UCSD-AML1 (cell line): ENCODE measurements around the gene PLCL2.
A peak's percentile ranks its signal among the peaks of the same experiment; 100 is the strongest.

Source experiments
- DNase-seq: peaks from one replicate; lab custom pipeline; 2025; ENCODE audit not compliant: unreplicated experiment; lab: John Stamatoyannopoulos, UW

PLCL2 gene

DNA sequence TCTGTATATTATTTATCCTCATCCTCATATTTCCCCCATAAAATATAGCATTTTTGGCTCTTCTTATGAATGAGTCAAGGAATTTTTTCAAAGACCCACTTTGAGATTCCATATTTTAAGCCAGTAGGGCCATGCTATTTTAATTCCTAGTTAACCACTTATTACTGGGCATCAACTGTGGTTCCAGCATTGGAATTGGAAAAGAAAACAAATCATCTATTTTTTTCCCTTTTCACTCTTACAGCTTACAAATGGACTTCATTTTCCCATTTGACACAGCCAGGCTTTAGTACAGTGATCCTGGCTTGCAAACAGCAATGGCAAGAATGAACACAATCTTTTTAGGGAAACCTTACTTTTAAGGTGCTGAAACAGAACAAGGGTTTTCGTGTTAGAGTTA is 19.4 kb upstream of the PLCL2 start:
- DNase-seq: no peak

DNA sequence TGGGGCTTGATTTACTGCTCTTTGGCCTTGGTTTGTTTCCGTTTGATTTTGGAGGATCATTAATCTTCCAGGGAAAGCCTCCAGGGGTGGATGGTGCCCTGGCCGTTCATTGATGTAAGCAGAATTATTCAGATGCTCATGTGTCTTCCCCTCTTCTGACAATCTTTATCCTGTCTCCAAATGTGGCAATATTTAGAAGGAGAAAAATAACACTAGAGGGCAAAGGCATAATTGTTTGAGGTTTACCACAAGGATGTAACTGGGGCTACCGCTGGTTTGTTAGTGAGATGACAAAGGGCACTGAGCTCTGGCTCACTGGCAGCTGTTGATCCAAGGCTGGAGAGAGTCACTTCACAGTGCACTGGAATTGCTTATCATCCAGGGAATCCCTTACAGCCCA is 18.2 kb upstream of the PLCL2 start:
- DNase-seq: no peak

GRCh38 chr3:16868513-16868912 is 16.2 kb upstream of the PLCL2 start:
- DNase-seq: no peak

GRCh38 chr3:16869261-16870005 is 15.3 kb upstream of the PLCL2 start:
- no peak for DNase-seq

GRCh38 chr3:16871915-16872842 is 12.6 kb upstream of the PLCL2 start:
- no peak for DNase-seq

- DNase-seq: no peak
Measured at GRCh38 chr3:16873872-16874271, 10.9 kb upstream of the PLCL2 start.

DNA sequence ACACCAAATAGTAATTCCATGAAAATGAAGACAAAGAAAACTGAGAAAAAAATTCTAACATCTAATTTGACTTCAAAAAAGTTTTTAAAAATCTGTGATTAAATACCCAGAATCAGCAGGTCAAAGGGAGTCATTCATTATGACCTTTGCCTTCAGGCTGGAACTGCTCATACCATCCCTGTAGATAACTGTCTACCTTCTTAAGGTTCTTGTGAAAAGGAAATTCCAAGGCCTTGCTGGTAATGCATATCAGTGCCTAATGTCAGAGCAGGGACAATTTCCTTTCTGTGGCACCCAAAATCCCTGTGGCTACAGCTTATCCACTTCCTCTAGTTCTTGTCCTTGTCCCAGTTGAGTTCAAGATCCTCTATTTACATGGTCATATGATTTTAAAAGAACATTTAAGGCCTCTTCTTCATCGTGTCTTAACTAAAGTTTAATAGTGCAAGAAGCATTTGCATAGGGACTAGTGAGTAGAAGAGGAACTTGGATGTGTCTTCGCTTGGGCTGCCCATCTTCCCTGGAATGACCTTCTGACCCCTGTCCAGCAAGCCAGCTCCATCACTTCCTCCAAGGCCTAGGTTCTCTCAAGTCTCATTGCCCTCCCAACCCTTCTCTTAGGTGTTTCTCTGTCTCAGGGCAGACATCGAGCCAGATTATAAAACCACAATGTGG is 8.7 kb upstream of the PLCL2 start:
- DNase-seq: no peak

- DNase-seq: no peak
Measured at GRCh38 chr3:16877505-16877904, 7.2 kb upstream of the PLCL2 start.

DNA sequence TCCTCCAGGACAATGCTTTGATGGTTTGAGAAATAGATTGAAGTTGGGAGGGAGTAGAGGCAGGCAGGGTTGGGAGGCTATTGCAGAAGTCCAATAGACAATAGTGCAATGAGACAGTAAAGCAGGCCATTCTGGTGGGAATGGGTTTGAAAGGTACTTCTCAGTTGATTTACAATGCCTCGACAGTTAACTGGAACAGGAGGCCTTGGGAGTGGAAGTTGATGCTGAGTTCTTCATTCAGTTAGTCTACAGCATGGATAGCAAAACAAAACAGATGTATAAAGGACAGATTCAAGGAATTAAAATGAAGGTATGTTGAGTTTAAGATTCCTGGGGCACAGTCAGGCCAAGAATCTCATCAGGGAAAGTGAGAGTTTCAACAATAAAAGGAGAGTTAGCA is 6.8 kb upstream of the PLCL2 start:
- DNase-seq: no peak

DNA sequence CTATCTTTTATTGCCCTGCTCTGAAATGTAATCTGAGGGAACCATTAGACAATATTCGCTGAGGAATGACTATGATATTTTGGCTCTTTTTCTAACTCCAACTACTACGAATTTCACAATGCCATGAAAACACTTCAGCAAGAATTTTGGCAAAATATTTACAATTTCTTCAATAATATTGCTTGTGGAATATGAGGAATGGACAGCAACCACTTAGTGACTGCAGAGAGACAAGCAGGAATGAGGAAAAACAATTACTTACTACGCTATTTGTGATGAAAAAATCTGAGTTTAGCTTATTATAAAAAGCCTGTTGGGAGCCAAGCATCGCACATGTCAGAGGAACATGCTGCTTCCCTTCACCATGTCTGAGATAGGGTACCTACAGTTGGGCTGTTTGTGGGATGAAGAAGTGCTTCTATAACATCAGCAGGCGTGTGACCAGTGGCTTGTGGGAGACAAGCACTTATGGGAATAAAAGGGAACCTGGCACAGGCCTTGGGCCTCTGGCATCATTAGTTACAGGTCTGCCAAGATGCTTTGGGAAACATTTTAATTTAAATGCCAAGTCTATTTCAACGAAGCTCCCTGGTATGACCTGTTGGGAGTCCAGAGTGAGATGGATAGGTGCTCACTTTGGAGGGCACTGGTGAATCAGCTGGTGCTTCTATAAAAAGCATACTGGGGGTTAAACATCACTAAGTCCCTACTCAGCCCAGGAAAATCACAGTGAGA is 2.7 kb upstream of the PLCL2 start:
- no peak for DNase-seq

DNA sequence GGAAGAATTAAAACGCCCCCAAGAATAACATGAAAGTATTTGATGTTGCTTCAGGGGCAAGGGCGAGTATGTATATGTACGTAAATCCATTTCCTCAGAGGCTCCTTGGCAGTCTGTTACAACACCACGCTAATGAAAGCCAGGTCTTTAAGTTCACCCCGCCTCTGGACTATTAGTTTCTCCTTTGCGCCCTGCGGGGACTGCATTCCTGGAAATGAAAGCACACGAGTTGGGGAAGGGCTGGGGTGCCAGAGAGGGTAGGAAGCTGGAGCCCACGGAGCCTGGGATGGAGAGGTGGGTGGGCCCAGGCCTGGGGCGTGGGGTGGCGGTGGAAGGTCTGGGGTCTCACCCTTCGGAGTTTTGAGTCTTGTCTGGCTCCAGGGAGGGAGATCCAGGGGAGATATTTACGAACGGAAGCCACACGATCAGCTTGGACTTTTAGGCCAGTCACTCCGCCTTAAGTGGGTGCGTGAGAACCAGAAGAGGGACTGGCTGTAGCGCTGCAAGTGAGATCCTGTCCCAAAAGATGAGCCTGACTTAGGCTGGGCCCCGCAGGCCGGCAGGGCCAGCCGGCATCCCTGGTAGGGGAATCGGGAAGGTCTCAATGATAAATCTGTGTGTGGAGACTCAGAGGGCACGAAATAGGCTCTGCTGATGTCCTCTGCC is 1.6 kb upstream of the PLCL2 start:
- no peak for DNase-seq

DNA sequence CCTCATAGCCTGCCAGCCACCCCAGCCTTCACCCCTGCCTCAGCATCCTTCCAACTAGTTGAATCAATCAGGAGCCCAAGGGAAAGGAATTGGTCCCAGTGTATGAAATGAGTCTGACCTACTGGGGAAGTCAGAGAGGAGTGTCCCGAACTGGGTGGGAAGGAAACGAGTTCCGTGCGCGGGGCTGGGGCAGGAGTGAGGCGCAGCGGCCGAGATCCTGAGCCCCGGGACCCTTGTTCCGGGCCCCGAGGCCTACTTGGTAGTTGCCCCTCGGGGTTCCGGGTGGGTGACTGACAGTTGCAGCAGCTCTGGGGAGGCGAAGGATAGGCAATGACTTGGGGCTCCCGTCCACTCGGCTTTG is 1.1 kb upstream of the PLCL2 start:
- no peak for DNase-seq

GRCh38 chr3:16884084-16884747 is 539 bp upstream of the PLCL2 start:
- peak; percentile 74 for DNase-seq

GRCh38 chr3:16885593-16886302 is 993 bp downstream of the PLCL2 start:
- DNase-seq: no peak

- no peak for DNase-seq
Measured at GRCh38 chr3:16886303-16886683, 1.5 kb downstream of the PLCL2 start.

- DNase-seq: no peak
Measured at GRCh38 chr3:16887130-16887529, 2.4 kb downstream of the PLCL2 start.

DNA sequence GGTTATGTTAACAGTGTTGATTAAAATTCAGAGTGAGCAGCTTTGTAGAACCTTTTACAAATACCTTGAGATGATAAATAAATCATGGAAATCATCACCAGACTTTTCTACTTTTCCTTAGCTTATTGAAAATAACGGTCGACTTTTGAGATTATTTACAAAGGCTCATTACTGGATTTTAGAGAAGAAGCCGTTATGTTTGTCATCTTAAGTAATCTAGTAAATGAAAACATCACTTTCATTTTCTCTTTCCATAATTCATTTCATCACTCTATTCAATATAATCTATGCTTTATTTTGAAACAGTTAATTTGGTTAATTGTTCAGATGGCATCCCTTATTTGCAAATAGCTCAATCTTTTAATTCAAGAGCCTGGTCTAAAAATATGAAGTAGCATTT is 3.6 kb downstream of the PLCL2 start:
- DNase-seq: no peak

GRCh38 chr3:16888785-16889607 is 4.2 kb downstream of the PLCL2 start:
- DNase-seq: no peak
